ENCODE data around the gene ELP5.

GRCh38 chr17:7241090-7241733 is 10.8 kb upstream of the ELP5 start:
- TF ChIP-seq CTCF (conservative IDR thresholded peaks at IDR 0.05; ENCODE audit: low read depth in 2 of 2), result no peak
- TF ChIP-seq POLR2AphosphoS5 (IDR thresholded peaks at IDR 0.05; ENCODE audit: low read depth), result no peak
- no peak for TF ChIP-seq REST (IDR thresholded peaks at IDR 0.05; ENCODE audit: unreplicated experiment)
- no peak for TF ChIP-seq EZH2 (IDR thresholded peaks at IDR 0.05; ENCODE audit: low read depth, unreplicated experiment)
- no peak for TF ChIP-seq ZNF114 (CRISPR knock-in tag; IDR thresholded peaks at IDR 0.05)
- TF ChIP-seq EZH2phosphoT487 (IDR thresholded peaks at IDR 0.05; ENCODE audit: unreplicated experiment), result no peak
- no peak for TF ChIP-seq CREB1 (CRISPR knock-in tag; IDR thresholded peaks at IDR 0.05; ENCODE audit: low read depth)
- no peak for TF ChIP-seq NANOG (IDR thresholded peaks at IDR 0.05; ENCODE audit: borderline replicate concordance)
- TF ChIP-seq ZNF462 (CRISPR knock-in tag; IDR thresholded peaks at IDR 0.05), result no peak
- TF ChIP-seq ZNF331 (CRISPR knock-in tag; IDR thresholded peaks at IDR 0.05; ENCODE audit: low read depth), result no peak
- TF ChIP-seq JUNB (IDR thresholded peaks at IDR 0.05; ENCODE audit: unreplicated experiment), result no peak
- no peak for TF ChIP-seq ETS1 (IDR thresholded peaks at IDR 0.05)

Data from GM23338 (cell line).